Gastroesophageal sphincter (tissue), 4 donors: ENCODE data around the gene PCSK7. TPM values are rescaled to one million over a fixed set of nuclear protein-coding genes. Genes with fewer than 3 reads are reported as not detected.
A peak's percentile ranks its signal among the peaks of the same experiment; 100 is the strongest.

Experiments
- ATAC-seq: fragments of 150-250 bp; one replicate; pipeline ENCODE4 v1.9.1; 2016; ENCODE audit warnings: mild to moderate bottlenecking, moderate library complexity
- H3K27ac ChIP-seq, 4 donors: fragments of 200-600 bp; sonication (generic) in 3 of 4; 1 replicate in 3 of 4; 2 replicates in 1 of 4; pipeline ENCODE4 v1.5.1; 2016 to 2019
- H3K27me3 ChIP-seq: fragments of 200-600 bp; sonication (generic); one replicate; pipeline ENCODE4 v1.5.1; 2019
- H3K36me3 ChIP-seq, 2 donors: fragments of 200-600 bp; sonication (generic); one replicate each; pipeline ENCODE4 v1.5.1; 2019; ENCODE audit warnings: control low read depth in 1 of 2
- H3K4me1 ChIP-seq, 3 donors: fragments of 200-600 bp; sonication (generic); 1 replicate in 2 of 3; 2 replicates in 1 of 3; pipeline ENCODE4 v1.5.1; 2016 to 2019; ENCODE audit warnings: control low read depth in 2 of 3
- H3K4me3 ChIP-seq, 2 donors: fragments of 200-600 bp; sonication (generic); one replicate each; pipeline ENCODE4 v1.5.1; 2019; ENCODE audit warnings: mild to moderate bottlenecking in 1 of 2, moderate library complexity in 1 of 2
- H3K9me3 ChIP-seq, 3 donors: fragments of 200-600 bp; sonication (generic); one replicate each; pipeline ENCODE4 v1.5.1; 2017 to 2019; ENCODE audit warnings: control low read depth in 2 of 3
- CTCF ChIP-seq, 4 experiments: fragments of 200-600 bp in 2 of 4; fragments of 450-650 bp in 2 of 4; sonication (generic) in 1 of 4; IDR thresholded peaks; one replicate each; pipeline ENCODE4 v1.5.1; 2017 to 2019; ENCODE audit warnings: antibody characterized with exemption in 4 of 4, mild to moderate bottlenecking in 2 of 4, moderate library complexity in 2 of 4
- EP300 ChIP-seq: sonication (generic); formaldehyde crosslinking; IDR thresholded peaks from one replicate; pipeline ENCODE4 v1.6.1; 2017; ENCODE audit warnings: antibody characterized with exemption, mild to moderate bottlenecking
- POLR2A ChIP-seq, 2 donors: fragments of 450-650 bp; IDR thresholded peaks; one replicate each; pipeline ENCODE4 v1.6.1; 2017; ENCODE audit warnings: antibody characterized with exemption in 2 of 2, mild to moderate bottlenecking in 2 of 2, moderate library complexity in 1 of 2
- POLR2AphosphoS5 ChIP-seq: sonication (generic); formaldehyde crosslinking; IDR thresholded peaks from one replicate; pipeline ENCODE4 v1.6.1; 2017; ENCODE audit warnings: antibody characterized with exemption
- WGBS, 2 donors: methylation state at CpG; one replicate each; pipeline ENCODE4 v1.1.5; 2018; ENCODE audit warnings: low coverage in 1 of 2; 5-methylcytosine and 5-hydroxymethylcytosine counted together
- total RNA-seq, 4 donors: library from RNA; depleted of rRNA; stranded (reverse); fragments of >200 nt; gene quantifications; one replicate each; pipeline ENCODE4 v1.1.0, GENCODE V29; 2016

Gene PCSK7
- total RNA-seq, 4 donors from 2014 or later: 28.9 to 40.5 (median 35.3) TPM

- H3K36me3 ChIP-seq: peaks cover 4 to 81% of the 10 kb centered on the region in 2 donors
- ATAC-seq: no peak
- WGBS, 2 donors: 66 to 85% methylated on average over 4 of the region's 4 CpGs
- no peaks in the 10 kb centered on the region for H3K4me1 ChIP-seq
- TF ChIP-seq POLR2A (IDR thresholded peaks at IDR 0.05) (no peak), EP300 (no peak), POLR2AphosphoS5 (no peak), CTCF (IDR thresholded peaks at IDR 0.05) (no peak)
- no peak overlapping the region for H3K4me3 ChIP-seq
- H3K27ac ChIP-seq: no peak overlapping the region
- H3K27me3 ChIP-seq: no peaks in the 10 kb centered on the region
- no peaks in the 10 kb centered on the region for H3K9me3 ChIP-seq
Observed at GRCh38 chr11:117249571-117249970, 17.7 kb upstream of the PCSK7 start.

DNA sequence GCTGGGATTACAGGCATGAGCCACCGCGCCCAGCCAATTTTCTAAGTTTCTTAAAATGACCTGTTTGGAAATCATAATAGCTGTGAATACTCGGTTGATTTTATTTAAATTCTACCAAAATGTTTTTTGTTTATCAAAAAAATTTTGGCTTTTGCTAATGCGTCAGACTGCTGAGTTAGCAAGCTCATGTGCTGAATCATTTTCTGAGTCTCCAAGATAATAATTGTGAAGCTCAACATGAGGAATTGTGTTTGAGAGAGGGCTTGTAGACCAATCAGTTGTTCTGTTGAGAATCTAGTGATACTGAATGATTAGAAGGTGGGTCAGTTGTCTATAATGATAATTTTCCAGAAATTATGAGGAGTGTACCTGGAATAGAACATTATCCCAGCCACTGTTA, 16.5 kb upstream of the PCSK7 start:
- ATAC-seq: no peak
- Histone ChIP-seq H3K27ac (no peak overlapping the region), H3K9me3 (no peaks in the 10 kb centered on the region), H3K27me3 (no peaks in the 10 kb centered on the region), H3K4me1 (no peaks in the 10 kb centered on the region), H3K36me3 (peaks cover 4 to 81% of the 10 kb centered on the region in 2 donors), H3K4me3 (no peak overlapping the region)
- TF ChIP-seq CTCF (IDR thresholded peaks at IDR 0.05): no peak
- TF ChIP-seq EP300: no peak
- TF ChIP-seq POLR2AphosphoS5: no peak
- no peak for TF ChIP-seq POLR2A (IDR thresholded peaks at IDR 0.05)
- WGBS, 2 donors: 86 to 91% methylated on average over 3 to 4 of the region's 4 CpGs

- TF ChIP-seq EP300: no peak
- TF ChIP-seq POLR2AphosphoS5: no peak
- no peak for TF ChIP-seq CTCF (IDR thresholded peaks at IDR 0.05)
- no peak for TF ChIP-seq POLR2A (IDR thresholded peaks at IDR 0.05)
- 61 to 81% methylated on average over 5 to 6 of the region's 6 CpGs for WGBS, 2 donors
- Histone ChIP-seq H3K9me3 (no peaks in the 10 kb centered on the region), H3K4me3 (no peak overlapping the region), H3K36me3 (peaks cover 0 to 67% of the 10 kb centered on the region in 2 donors), H3K27ac (no peak overlapping the region), H3K4me1 (peaks cover 0 to 6% (median 0%) of the 10 kb centered on the region in 3 donors), H3K27me3 (no peaks in the 10 kb centered on the region)
- no peak for ATAC-seq
Observed at GRCh38 chr11:117239295-117239694, 7.4 kb upstream of the PCSK7 start.

DNA sequence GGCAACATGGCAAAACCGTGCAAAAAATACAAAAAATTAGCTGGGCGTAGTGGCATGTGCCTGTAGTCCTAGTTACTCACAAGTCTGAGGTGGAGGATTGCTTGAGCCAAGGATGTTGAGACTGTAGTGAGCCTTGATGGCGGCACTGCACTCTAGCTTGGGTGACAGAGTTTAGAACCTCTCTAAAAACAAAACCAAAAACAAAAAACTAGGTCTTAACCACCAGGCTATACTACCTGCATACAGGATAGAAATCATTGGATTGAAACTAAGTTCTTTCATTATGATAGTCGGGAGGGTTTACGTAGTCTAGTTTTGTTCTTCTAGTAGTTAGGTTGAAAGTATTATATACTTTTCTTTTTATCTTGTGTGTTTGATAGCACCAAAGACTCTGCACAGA, 6.3 kb upstream of the PCSK7 start:
- Histone ChIP-seq H3K4me3 (no peak overlapping the region), H3K4me1 (peaks cover 0 to 17% (median 4%) of the 10 kb centered on the region in 3 donors), H3K36me3 (peaks cover 0 to 56% of the 10 kb centered on the region in 2 donors), H3K27ac (no peak overlapping the region), H3K9me3 (no peaks in the 10 kb centered on the region), H3K27me3 (no peaks in the 10 kb centered on the region)
- 90 to 95% methylated on average over 4 to 5 of the region's 5 CpGs for WGBS, 2 donors
- TF ChIP-seq CTCF (IDR thresholded peaks at IDR 0.05): no peak
- TF ChIP-seq POLR2AphosphoS5: no peak
- TF ChIP-seq POLR2A (IDR thresholded peaks at IDR 0.05): no peak
- no peak for TF ChIP-seq EP300
- ATAC-seq: no peak

GRCh38 chr11:117232911-117233409, 1.1 kb upstream of the PCSK7 start:
- ATAC-seq: no peak
- WGBS, 2 donors: 14% methylated on average over 2 of the region's 27 CpGs; no CpG with 5 or more reads in 1 of the 2 donors
- no peak for TF ChIP-seq CTCF (IDR thresholded peaks at IDR 0.05)
- TF ChIP-seq EP300: no peak
- no peak for TF ChIP-seq POLR2AphosphoS5
- TF ChIP-seq POLR2A (IDR thresholded peaks at IDR 0.05): no peak

More at GRCh38 chr11:117232911-117233409, 1.1 kb upstream of the PCSK7 start:
- peak overlapping the region; percentile 90 to 98 for H3K4me3 ChIP-seq
- H3K4me1 ChIP-seq: peaks cover 0 to 48% (median 16%) of the 10 kb centered on the region in 3 donors
- no peaks in the 10 kb centered on the region for H3K9me3 ChIP-seq
- peaks cover 0 to 27% of the 10 kb centered on the region in 2 donors for H3K36me3 ChIP-seq
- H3K27ac ChIP-seq: peak overlapping the region; percentile 92 to 98 (median 95)
- no peaks in the 10 kb centered on the region for H3K27me3 ChIP-seq
